Measurements from ENCODE around the gene EXOC6B. TPM values are rescaled to one million over a fixed set of nuclear protein-coding genes. Genes with fewer than 3 reads are reported as not detected.

Gene EXOC6B
- total RNA-seq, 1 donor = 40.2 TPM

- no peak for TF ChIP-seq CTCF (IDR thresholded peaks at IDR 0.05; ENCODE audit: insufficient read depth, low read depth, low read length)
- H3K4me3 ChIP-seq (ENCODE audit: low read depth, low read length) = no peak overlapping the region
- no peak for DNase-seq (ENCODE audit: low read depth)
Measured at GRCh38 chr2:72698300-72698699, 127.5 kb downstream of the EXOC6B start.

GRCh38 chr2:72696559-72696958, 129.3 kb downstream of the EXOC6B start:
- no peak overlapping the region for H3K4me3 ChIP-seq (ENCODE audit: low read depth, low read length)
- DNase-seq (ENCODE audit: low read depth) = no peak
- TF ChIP-seq CTCF (IDR thresholded peaks at IDR 0.05; ENCODE audit: insufficient read depth, low read depth, low read length) = no peak

GRCh38 chr2:72695676-72696075, 130.2 kb downstream of the EXOC6B start:
- no peak overlapping the region for H3K4me3 ChIP-seq (ENCODE audit: low read depth, low read length)
- TF ChIP-seq CTCF (IDR thresholded peaks at IDR 0.05; ENCODE audit: insufficient read depth, low read depth, low read length) = no peak
- DNase-seq (ENCODE audit: low read depth) = no peak

- H3K4me3 ChIP-seq (ENCODE audit: low read depth, low read length) = peak overlapping the region; percentile 19
- TF ChIP-seq CTCF (IDR thresholded peaks at IDR 0.05; ENCODE audit: insufficient read depth, low read depth, low read length) = no peak
- DNase-seq (ENCODE audit: low read depth) = peak; percentile 91
Measured at GRCh38 chr2:72694715-72695496, 130.9 kb downstream of the EXOC6B start.

GRCh38 chr2:72689579-72690195, 136.1 kb downstream of the EXOC6B start:
- no peak for TF ChIP-seq CTCF (IDR thresholded peaks at IDR 0.05; ENCODE audit: insufficient read depth, low read depth, low read length)
- peak; percentile 32 for DNase-seq (ENCODE audit: low read depth)

GRCh38 chr2:72685638-72686213, 140.1 kb downstream of the EXOC6B start:
- H3K4me3 ChIP-seq (ENCODE audit: low read depth, low read length) = no peak overlapping the region
- DNase-seq (ENCODE audit: low read depth) = no peak
- TF ChIP-seq CTCF (IDR thresholded peaks at IDR 0.05; ENCODE audit: insufficient read depth, low read depth, low read length) = no peak

More at GRCh38 chr2:72689579-72690195, 136.1 kb downstream of the EXOC6B start:
- H3K4me3 ChIP-seq (ENCODE audit: low read depth, low read length) = no peak overlapping the region
